MM.1S (cell line): ENCODE data around the gene TBC1D5.

Experiments used
- DNase-seq: peaks from one replicate; pipeline ENCODE4 v3.0.0-alpha.2; 2015
- H2AFZ ChIP-seq: fragments of 300-600 bp; sonication (generic); 2 replicates; pipeline ENCODE4 v1.6.0; 2016; ENCODE audit warnings: antibody characterized with exemption, low read length
- H3F3A ChIP-seq: fragments of 300-600 bp; sonication (generic); 2 replicates; pipeline ENCODE4 v1.6.1; 2016; ENCODE audit warnings: mild to moderate bottlenecking, antibody characterized with exemption, low read length, moderate library complexity, mixed read lengths; ENCODE audit not compliant: insufficient read depth
- H3K27ac ChIP-seq: fragments of 300-600 bp; sonication (generic); 2 replicates; pipeline ENCODE4 v1.5.1; 2016; ENCODE audit warnings: mild to moderate bottlenecking, low read length
- H3K27me3 ChIP-seq: fragments of 300-600 bp; sonication (generic); replicated peaks from 2 replicates; pipeline ENCODE4 v1.6.0; 2016; ENCODE audit warnings: low read length; ENCODE audit not compliant: insufficient read depth
- H3K36me3 ChIP-seq: fragments of 300-600 bp; sonication (generic); replicated peaks from 2 replicates; pipeline ENCODE4 v1.6.1; 2016; ENCODE audit warnings: mild to moderate bottlenecking, low read length, mixed read lengths; ENCODE audit not compliant: insufficient read depth
- H3K4me1 ChIP-seq: fragments of 300-600 bp; sonication (generic); 2 replicates; pipeline ENCODE4 v1.6.1; 2016; ENCODE audit warnings: low read length, mixed read lengths
- H3K4me2 ChIP-seq: fragments of 300-600 bp; sonication (generic); 2 replicates; pipeline ENCODE4 v1.6.0; 2016; ENCODE audit warnings: low read depth, low read length
- H3K4me3 ChIP-seq: fragments of 300-600 bp; sonication (generic); 2 replicates; pipeline ENCODE4 v1.5.1; 2016; ENCODE audit warnings: low read length, mixed read lengths
- H3K79me2 ChIP-seq: fragments of 300-600 bp; sonication (generic); 2 replicates; pipeline ENCODE4 v1.6.1; 2016; ENCODE audit warnings: mixed run types, low read length, mixed read lengths
- H3K9ac ChIP-seq: fragments of 300-600 bp; sonication (generic); 2 replicates; pipeline ENCODE4 v1.6.1; 2016; ENCODE audit warnings: low read length, mixed read lengths
- H3K9me2 ChIP-seq: fragments of 300-600 bp; sonication (generic); replicated peaks from 2 replicates; pipeline ENCODE4 v1.6.1; 2016; ENCODE audit warnings: mild to moderate bottlenecking, low read length, mixed read lengths; ENCODE audit not compliant: insufficient read depth
- H3K9me3 ChIP-seq: fragments of 300-600 bp; sonication (generic); replicated peaks from 2 replicates; pipeline ENCODE4 v1.6.1; 2016; ENCODE audit warnings: mild to moderate bottlenecking, low read length, mixed read lengths; ENCODE audit not compliant: insufficient read depth
- H4K20me1 ChIP-seq: fragments of 300-600 bp; sonication (generic); 2 replicates; pipeline ENCODE4 v1.6.1; 2016; ENCODE audit warnings: mild to moderate bottlenecking, low read length, moderate library complexity, mixed read lengths; ENCODE audit not compliant: insufficient read depth
- EZH2 ChIP-seq: fragments of 300-600 bp; sonication (generic); optimal IDR thresholded peaks from 2 replicates; pipeline ENCODE3; 2017; ENCODE audit warnings: low read depth, mild to moderate bottlenecking, antibody characterized with exemption, low read length, mixed read lengths
- EZH2phosphoT487 ChIP-seq: fragments of 300-600 bp; sonication (generic); IDR thresholded peaks from 2 replicates; pipeline ENCODE4 v1.6.1; 2018; ENCODE audit warnings: antibody characterized with exemption, low read length
- TF ChIP-seq, protein P1 (sequence below): fragments of 300-600 bp; sonication (generic); IDR thresholded peaks from 2 replicates; pipeline ENCODE4 v1.5.1; 2016; ENCODE audit warnings: antibody characterized with exemption, low read length, mixed read lengths

TBC1D5 gene

DNA sequence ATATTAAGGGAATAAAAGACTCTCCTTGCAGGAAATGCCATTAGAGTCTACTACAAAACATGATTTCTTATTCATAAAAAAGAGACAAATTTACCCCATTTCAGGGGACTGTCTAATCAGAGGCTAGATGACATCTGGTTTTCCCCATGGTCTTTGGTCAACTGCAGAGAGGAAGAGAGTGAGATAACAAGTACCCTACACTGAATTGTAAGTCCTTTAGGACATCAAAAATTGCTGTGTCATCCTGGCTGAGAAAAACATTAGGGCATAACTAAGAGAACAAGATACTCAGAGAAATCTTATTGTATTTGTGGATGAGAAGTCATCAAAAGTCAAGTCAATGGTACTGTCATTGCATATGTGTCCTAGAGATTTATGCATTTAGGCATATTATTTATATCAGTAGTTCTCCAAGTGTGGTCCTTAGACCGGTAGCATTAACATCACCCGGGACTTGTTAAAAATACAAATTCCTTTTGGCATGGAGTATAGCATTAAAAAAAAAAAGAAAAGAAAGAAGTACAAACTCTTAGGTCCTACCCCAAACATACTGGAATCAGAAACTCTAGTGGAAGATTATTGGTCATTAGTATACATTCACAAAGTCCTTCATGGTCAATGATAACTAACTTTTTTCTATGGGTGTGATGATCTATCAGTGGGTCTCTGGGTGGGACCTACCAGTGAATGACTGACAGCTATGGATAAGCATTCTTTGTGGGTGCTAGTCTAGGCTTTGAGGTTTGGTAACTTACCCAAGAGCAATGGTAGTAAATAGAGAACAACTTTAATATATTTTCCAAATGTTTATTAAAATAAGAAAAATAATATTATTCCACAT is 29.0 kb upstream of the TBC1D5 start:
- Histone ChIP-seq H4K20me1 (no peaks in the 10 kb centered on the region), H3K4me1 (no peaks in the 10 kb centered on the region), H3K36me3 (no peaks in the 10 kb centered on the region), H3K27me3 (no peaks in the 10 kb centered on the region), H2AFZ (no peak overlapping the region), H3K9me3 (no peaks in the 10 kb centered on the region), H3K9me2 (no peaks in the 10 kb centered on the region), H3K79me2 (no peaks in the 10 kb centered on the region), H3K27ac (no peak overlapping the region), H3K9ac (no peak overlapping the region), H3K4me3 (no peak overlapping the region), H3K4me2 (no peak overlapping the region), H3F3A (no peaks in the 10 kb centered on the region)
- no peak for TF ChIP-seq EZH2phosphoT487
- TF ChIP-seq, protein P1, sequence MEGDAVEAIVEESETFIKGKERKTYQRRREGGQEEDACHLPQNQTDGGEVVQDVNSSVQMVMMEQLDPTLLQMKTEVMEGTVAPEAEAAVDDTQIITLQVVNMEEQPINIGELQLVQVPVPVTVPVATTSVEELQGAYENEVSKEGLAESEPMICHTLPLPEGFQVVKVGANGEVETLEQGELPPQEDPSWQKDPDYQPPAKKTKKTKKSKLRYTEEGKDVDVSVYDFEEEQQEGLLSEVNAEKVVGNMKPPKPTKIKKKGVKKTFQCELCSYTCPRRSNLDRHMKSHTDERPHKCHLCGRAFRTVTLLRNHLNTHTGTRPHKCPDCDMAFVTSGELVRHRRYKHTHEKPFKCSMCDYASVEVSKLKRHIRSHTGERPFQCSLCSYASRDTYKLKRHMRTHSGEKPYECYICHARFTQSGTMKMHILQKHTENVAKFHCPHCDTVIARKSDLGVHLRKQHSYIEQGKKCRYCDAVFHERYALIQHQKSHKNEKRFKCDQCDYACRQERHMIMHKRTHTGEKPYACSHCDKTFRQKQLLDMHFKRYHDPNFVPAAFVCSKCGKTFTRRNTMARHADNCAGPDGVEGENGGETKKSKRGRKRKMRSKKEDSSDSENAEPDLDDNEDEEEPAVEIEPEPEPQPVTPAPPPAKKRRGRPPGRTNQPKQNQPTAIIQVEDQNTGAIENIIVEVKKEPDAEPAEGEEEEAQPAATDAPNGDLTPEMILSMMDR: no peak
- TF ChIP-seq EZH2: no peak
- DNase-seq: peak; percentile 11

DNA sequence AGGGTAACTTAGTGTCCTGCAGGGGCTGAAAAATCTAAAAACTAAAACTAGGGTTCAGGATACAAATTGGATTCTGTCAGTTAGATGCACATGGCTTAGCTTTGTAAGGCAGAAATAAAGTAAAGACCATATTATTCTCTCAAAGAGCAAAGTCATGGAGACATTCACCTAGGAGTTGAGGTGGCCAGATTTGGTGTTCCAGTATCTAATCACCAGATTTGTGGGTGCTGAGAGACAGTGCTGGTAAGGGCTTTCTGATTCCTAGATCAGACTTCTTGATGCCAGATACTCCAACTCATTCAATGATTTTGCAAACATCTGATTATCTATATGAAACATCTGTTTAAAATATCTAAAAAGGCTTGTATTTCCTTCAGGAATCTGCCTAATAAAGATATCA is 28.3 kb upstream of the TBC1D5 start:
- H4K20me1 ChIP-seq: no peaks in the 10 kb centered on the region
- DNase-seq: no peak
- H2AFZ ChIP-seq: no peak overlapping the region
- no peaks in the 10 kb centered on the region for H3K36me3 ChIP-seq
- no peaks in the 10 kb centered on the region for H3K9me3 ChIP-seq
- H3K27ac ChIP-seq: no peak overlapping the region
- no peak overlapping the region for H3K4me3 ChIP-seq
- H3K27me3 ChIP-seq: no peaks in the 10 kb centered on the region
- H3K9ac ChIP-seq: no peak overlapping the region
- no peak for TF ChIP-seq EZH2
- TF ChIP-seq EZH2phosphoT487: no peak
- TF ChIP-seq, protein P1: no peak
- H3K4me2 ChIP-seq: no peak overlapping the region
- H3K79me2 ChIP-seq: no peaks in the 10 kb centered on the region
- H3F3A ChIP-seq: no peaks in the 10 kb centered on the region
- H3K9me2 ChIP-seq: no peaks in the 10 kb centered on the region
- H3K4me1 ChIP-seq: no peaks in the 10 kb centered on the region

DNA sequence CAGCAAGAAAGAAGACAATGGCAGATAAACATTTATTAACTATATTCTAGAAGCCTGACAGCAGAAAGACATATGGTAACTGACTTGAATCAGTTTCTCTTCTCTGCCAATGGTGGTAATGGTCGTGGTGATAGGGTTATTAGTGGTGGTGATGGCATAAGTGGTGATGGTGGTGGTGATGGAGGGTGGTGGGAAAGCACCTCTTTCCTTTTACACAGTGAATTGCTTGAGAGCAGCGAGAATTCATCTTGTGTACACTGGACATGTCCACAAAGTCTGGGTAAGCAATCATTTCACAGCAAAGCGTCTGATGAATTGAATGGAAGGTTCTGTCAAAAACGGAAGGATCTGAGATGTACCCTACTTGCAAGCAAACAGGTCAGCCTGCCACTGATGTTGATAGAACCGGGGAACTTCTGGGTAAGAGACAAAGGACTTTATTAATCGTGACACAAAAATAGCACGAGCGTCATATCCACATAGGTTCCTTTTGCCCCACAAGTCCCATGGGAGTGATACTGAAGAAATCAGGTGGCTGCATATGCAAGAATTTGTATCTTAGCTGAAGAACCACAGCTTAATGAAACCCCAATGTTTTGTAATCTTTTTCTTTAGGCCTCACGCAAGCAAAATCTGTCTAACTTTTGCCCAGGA is 23.5 kb upstream of the TBC1D5 start:
- TF ChIP-seq EZH2phosphoT487 (no peak), EZH2 (no peak)
- TF ChIP-seq, protein P1: no peak
- H3K27ac ChIP-seq: no peak overlapping the region
- H3K4me2 ChIP-seq: no peak overlapping the region
- H3F3A ChIP-seq: no peaks in the 10 kb centered on the region
- DNase-seq: no peak
- H3K27me3 ChIP-seq: no peaks in the 10 kb centered on the region
- no peaks in the 10 kb centered on the region for H3K9me2 ChIP-seq
- H3K4me1 ChIP-seq: no peaks in the 10 kb centered on the region
- no peaks in the 10 kb centered on the region for H3K9me3 ChIP-seq
- no peak overlapping the region for H3K9ac ChIP-seq
- H2AFZ ChIP-seq: no peak overlapping the region
- H3K36me3 ChIP-seq: no peaks in the 10 kb centered on the region
- no peaks in the 10 kb centered on the region for H3K79me2 ChIP-seq
- no peaks in the 10 kb centered on the region for H4K20me1 ChIP-seq
- no peak overlapping the region for H3K4me3 ChIP-seq
